Neural progenitor cell (in vitro differentiated cells): Measurements from ENCODE around the gene MRGPRX1. TPM values are rescaled to one million over a fixed set of nuclear protein-coding genes. Genes with fewer than 3 reads are reported as not detected.

ENCODE experiments used
- DNase-seq: peaks from one replicate; pipeline ENCODE4 v3.0.0-alpha.2; 2016; ENCODE audit warnings: low spot score
- H2AFZ ChIP-seq: fragments of 200-600 bp; sonication (generic); replicated peaks from 2 replicates; pipeline ENCODE4 v1.6.1; 2016; ENCODE audit warnings: antibody characterized with exemption
- H3F3A ChIP-seq: fragments of 200-600 bp; sonication (generic); 2 replicates; pipeline ENCODE4 v1.6.1; 2016; ENCODE audit warnings: antibody characterized with exemption, low read depth
- H3K27ac ChIP-seq: fragments of 200-600 bp; sonication (generic); 2 replicates; pipeline ENCODE4 v1.5.1; 2016; ENCODE audit warnings: mild to moderate bottlenecking
- H3K27me3 ChIP-seq: fragments of 200-600 bp; sonication (generic); 2 replicates; pipeline ENCODE4 v1.6.1; 2016; ENCODE audit warnings: mild to moderate bottlenecking, moderate library complexity
- H3K36me3 ChIP-seq: fragments of 200-600 bp; sonication (generic); 2 replicates; pipeline ENCODE4 v1.5.1; 2016
- H3K4me1 ChIP-seq: fragments of 200-600 bp; sonication (generic); 2 replicates; pipeline ENCODE4 v1.6.1; 2016; ENCODE audit warnings: mixed run types
- H3K4me2 ChIP-seq: fragments of 200-600 bp; sonication (generic); 2 replicates; pipeline ENCODE4 v1.6.1; 2016
- H3K4me3 ChIP-seq: fragments of 200-600 bp; sonication (generic); 2 replicates; pipeline ENCODE4 v1.5.1; 2016
- H3K79me2 ChIP-seq: fragments of 200-600 bp; sonication (generic); 2 replicates; pipeline ENCODE4 v1.6.1; 2016; ENCODE audit warnings: low read depth
- H3K9ac ChIP-seq: fragments of 200-600 bp; sonication (generic); 2 replicates; pipeline ENCODE4 v1.6.1; 2016
- H3K9me3 ChIP-seq: fragments of 200-600 bp; sonication (generic); 2 replicates; pipeline ENCODE4 v1.5.1; 2016; ENCODE audit warnings: low read depth
- H4K20me1 ChIP-seq: fragments of 200-600 bp; sonication (generic); 2 replicates; pipeline ENCODE4 v1.6.1; 2016; ENCODE audit warnings: low read depth
- H3K27ac Mint-ChIP-seq: 3 replicates; pipeline ENCODE4 v1.8.0; 2021; ENCODE audit warnings: mixed read lengths
- H3K27me3 Mint-ChIP-seq: 2 replicates; pipeline ENCODE4 v1.8.0; 2022; ENCODE audit warnings: low read depth, mild to moderate bottlenecking, inconsistent platforms, moderate library complexity, mixed read lengths; ENCODE audit not compliant: insufficient read depth
- H3K36me3 Mint-ChIP-seq: 3 replicates; pipeline ENCODE4 v1.8.0; 2021; ENCODE audit warnings: mixed read lengths
- H3K4me1 Mint-ChIP-seq: 3 replicates; pipeline ENCODE4 v1.8.0; 2021; ENCODE audit warnings: mixed read lengths
- H3K4me3 Mint-ChIP-seq: 3 replicates; pipeline ENCODE4 v1.8.0; 2021; ENCODE audit warnings: mild to moderate bottlenecking, moderate library complexity, mixed read lengths
- H3K9me3 Mint-ChIP-seq: 3 replicates; pipeline ENCODE4 v1.8.0; 2020; ENCODE audit warnings: mixed read lengths
- EZH2 ChIP-seq: fragments of 200-600 bp; sonication (generic); IDR thresholded peaks from 2 replicates; pipeline ENCODE4 v1.6.1; 2017; ENCODE audit warnings: antibody characterized with exemption, mild to moderate bottlenecking, moderate library complexity
- EZH2phosphoT487 ChIP-seq: fragments of 200-600 bp; sonication (generic); IDR thresholded peaks from 2 replicates; pipeline ENCODE4 v1.6.1; 2017; ENCODE audit warnings: antibody characterized with exemption
- total RNA-seq: library from RNA; depleted of rRNA; stranded (reverse); fragments of >200 nt; gene quantifications from 2 replicates; pipeline ENCODE4 v1.2.3, GENCODE V29; 2015; ENCODE audit warnings: low replicate concordance
- TF ChIP-seq, protein P1 (sequence below): fragments of 200-600 bp; sonication (generic); IDR thresholded peaks from 2 replicates; pipeline ENCODE4 v1.5.1; 2017; ENCODE audit warnings: antibody characterized with exemption, mild to moderate bottlenecking

The MRGPRX1 gene
- total RNA-seq, 1 donor from 2014 or later, result not detected

- H3K27me3 ChIP-seq, result no peaks in the 10 kb centered on the region
- H3K4me3 Mint-ChIP-seq, result no peak overlapping the region
- DNase-seq, result no peak
Observed at GRCh38 chr11:18981897-18982296, 42.7 kb upstream of the MRGPRX1 start.

GRCh38 chr11:18974192-18974591, 35.0 kb upstream of the MRGPRX1 start:
- Mint-ChIP-seq H3K4me1 (no peaks in the 10 kb centered on the region), H3K9me3 (peaks cover 4% of the 10 kb centered on the region), H3K36me3 (no peaks in the 10 kb centered on the region), H3K27ac (no peak overlapping the region), H3K4me3 (no peak overlapping the region), H3K27me3 (no peaks in the 10 kb centered on the region)
- DNase-seq, result no peak
- H4K20me1 ChIP-seq, result no peaks in the 10 kb centered on the region
- H3K9me3 ChIP-seq, result no peaks in the 10 kb centered on the region
- TF ChIP-seq, protein P1, sequence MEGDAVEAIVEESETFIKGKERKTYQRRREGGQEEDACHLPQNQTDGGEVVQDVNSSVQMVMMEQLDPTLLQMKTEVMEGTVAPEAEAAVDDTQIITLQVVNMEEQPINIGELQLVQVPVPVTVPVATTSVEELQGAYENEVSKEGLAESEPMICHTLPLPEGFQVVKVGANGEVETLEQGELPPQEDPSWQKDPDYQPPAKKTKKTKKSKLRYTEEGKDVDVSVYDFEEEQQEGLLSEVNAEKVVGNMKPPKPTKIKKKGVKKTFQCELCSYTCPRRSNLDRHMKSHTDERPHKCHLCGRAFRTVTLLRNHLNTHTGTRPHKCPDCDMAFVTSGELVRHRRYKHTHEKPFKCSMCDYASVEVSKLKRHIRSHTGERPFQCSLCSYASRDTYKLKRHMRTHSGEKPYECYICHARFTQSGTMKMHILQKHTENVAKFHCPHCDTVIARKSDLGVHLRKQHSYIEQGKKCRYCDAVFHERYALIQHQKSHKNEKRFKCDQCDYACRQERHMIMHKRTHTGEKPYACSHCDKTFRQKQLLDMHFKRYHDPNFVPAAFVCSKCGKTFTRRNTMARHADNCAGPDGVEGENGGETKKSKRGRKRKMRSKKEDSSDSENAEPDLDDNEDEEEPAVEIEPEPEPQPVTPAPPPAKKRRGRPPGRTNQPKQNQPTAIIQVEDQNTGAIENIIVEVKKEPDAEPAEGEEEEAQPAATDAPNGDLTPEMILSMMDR, result no peak
- TF ChIP-seq EZH2 (no peak), EZH2phosphoT487 (no peak)
- H3K4me3 ChIP-seq, result no peak overlapping the region
- H3K27me3 ChIP-seq, result no peaks in the 10 kb centered on the region
- no peak overlapping the region for H3K9ac ChIP-seq
- H2AFZ ChIP-seq, result no peak overlapping the region
- no peak overlapping the region for H3K4me2 ChIP-seq
- H3F3A ChIP-seq, result no peaks in the 10 kb centered on the region
- H3K27ac ChIP-seq, result no peak overlapping the region
- H3K4me1 ChIP-seq, result no peaks in the 10 kb centered on the region
- no peaks in the 10 kb centered on the region for H3K36me3 ChIP-seq
- H3K79me2 ChIP-seq, result no peaks in the 10 kb centered on the region

More at GRCh38 chr11:18981897-18982296, 42.7 kb upstream of the MRGPRX1 start:
- no peaks in the 10 kb centered on the region for H3F3A ChIP-seq
- no peak overlapping the region for H3K9ac ChIP-seq
- peaks cover 4% of the 10 kb centered on the region for H3K9me3 Mint-ChIP-seq
- TF ChIP-seq, protein P1, result no peak
- TF ChIP-seq EZH2 (no peak), EZH2phosphoT487 (no peak)
- no peak overlapping the region for H3K4me3 ChIP-seq
- no peaks in the 10 kb centered on the region for H4K20me1 ChIP-seq
- no peaks in the 10 kb centered on the region for H3K4me1 Mint-ChIP-seq
- no peak overlapping the region for H3K27ac ChIP-seq
- H3K4me1 ChIP-seq, result no peaks in the 10 kb centered on the region
- no peaks in the 10 kb centered on the region for H3K36me3 Mint-ChIP-seq
- H3K4me2 ChIP-seq, result no peak overlapping the region
- H3K9me3 ChIP-seq, result no peaks in the 10 kb centered on the region
- no peaks in the 10 kb centered on the region for H3K36me3 ChIP-seq
- no peak overlapping the region for H2AFZ ChIP-seq
- peaks cover 2% of the 10 kb centered on the region for H3K27me3 Mint-ChIP-seq
- H3K27ac Mint-ChIP-seq, result no peak overlapping the region
- H3K79me2 ChIP-seq, result no peaks in the 10 kb centered on the region

DNA sequence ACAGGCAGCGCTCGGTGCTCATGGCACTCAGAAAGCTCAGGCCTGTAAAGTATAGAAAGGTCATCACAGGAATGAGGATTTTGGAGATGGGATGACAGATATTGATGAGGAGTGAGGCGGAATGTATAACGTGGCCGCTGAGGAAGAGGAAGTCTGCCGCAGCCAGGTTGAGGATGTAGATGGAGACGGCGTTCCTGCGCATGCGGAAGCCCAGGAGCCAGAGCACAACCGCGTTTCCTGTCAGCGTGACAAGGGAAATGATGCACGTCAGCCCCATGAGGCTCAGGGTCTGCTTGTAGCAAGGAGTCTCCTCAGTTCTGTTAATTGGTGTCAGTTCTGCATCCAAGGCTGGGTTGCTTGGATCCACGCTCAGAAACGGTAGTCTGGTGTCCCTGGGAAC, 33.1 kb upstream of the MRGPRX1 start:
- H3K27ac ChIP-seq, result no peak overlapping the region
- H3K9me3 ChIP-seq, result no peaks in the 10 kb centered on the region
- no peak overlapping the region for H3K4me3 ChIP-seq
- no peak overlapping the region for H2AFZ ChIP-seq
- no peaks in the 10 kb centered on the region for H3K27me3 ChIP-seq
- H3K4me1 ChIP-seq, result no peaks in the 10 kb centered on the region
- Mint-ChIP-seq H3K27me3 (no peaks in the 10 kb centered on the region), H3K4me3 (no peak overlapping the region), H3K27ac (no peak overlapping the region), H3K36me3 (no peaks in the 10 kb centered on the region), H3K9me3 (no peaks in the 10 kb centered on the region), H3K4me1 (no peaks in the 10 kb centered on the region)
- no peaks in the 10 kb centered on the region for H4K20me1 ChIP-seq
- H3K9ac ChIP-seq, result no peak overlapping the region
- no peaks in the 10 kb centered on the region for H3F3A ChIP-seq
- H3K36me3 ChIP-seq, result no peaks in the 10 kb centered on the region
- TF ChIP-seq EZH2 (no peak), EZH2phosphoT487 (no peak)
- TF ChIP-seq, protein P1, result no peak
- no peak for DNase-seq
- H3K4me2 ChIP-seq, result no peak overlapping the region
- H3K79me2 ChIP-seq, result no peaks in the 10 kb centered on the region
